ENCODE results near the gene CELA1.

GRCh38 chr12:51322452-51322851, 24.0 kb downstream of the CELA1 start:
- TF ChIP-seq CTCF (IDR thresholded peaks at IDR 0.05) (no peak), POLR2A (IDR thresholded peaks at IDR 0.05) (no peak)

Data from right lobe of liver (tissue), 4 donors.